GM21619 (cell line): Measurements from ENCODE around the gene MYO18A.
"Not testable (repeated sequence)": the region's sequence is repeated elsewhere in the genome, so short reads cannot be mapped to it uniquely, and the experiment has no call there.

Experiments
- ATAC-seq: cut with Tn5 transposase; IDR thresholded peaks from one replicate; pipeline ENCODE4 v1.9.1; 2021; ENCODE audit not compliant: unreplicated experiment

MYO18A gene

GRCh38 chr17:29108823-29109476 lies 71.2 kb downstream of the MYO18A start:
- no peak for ATAC-seq

DNA sequence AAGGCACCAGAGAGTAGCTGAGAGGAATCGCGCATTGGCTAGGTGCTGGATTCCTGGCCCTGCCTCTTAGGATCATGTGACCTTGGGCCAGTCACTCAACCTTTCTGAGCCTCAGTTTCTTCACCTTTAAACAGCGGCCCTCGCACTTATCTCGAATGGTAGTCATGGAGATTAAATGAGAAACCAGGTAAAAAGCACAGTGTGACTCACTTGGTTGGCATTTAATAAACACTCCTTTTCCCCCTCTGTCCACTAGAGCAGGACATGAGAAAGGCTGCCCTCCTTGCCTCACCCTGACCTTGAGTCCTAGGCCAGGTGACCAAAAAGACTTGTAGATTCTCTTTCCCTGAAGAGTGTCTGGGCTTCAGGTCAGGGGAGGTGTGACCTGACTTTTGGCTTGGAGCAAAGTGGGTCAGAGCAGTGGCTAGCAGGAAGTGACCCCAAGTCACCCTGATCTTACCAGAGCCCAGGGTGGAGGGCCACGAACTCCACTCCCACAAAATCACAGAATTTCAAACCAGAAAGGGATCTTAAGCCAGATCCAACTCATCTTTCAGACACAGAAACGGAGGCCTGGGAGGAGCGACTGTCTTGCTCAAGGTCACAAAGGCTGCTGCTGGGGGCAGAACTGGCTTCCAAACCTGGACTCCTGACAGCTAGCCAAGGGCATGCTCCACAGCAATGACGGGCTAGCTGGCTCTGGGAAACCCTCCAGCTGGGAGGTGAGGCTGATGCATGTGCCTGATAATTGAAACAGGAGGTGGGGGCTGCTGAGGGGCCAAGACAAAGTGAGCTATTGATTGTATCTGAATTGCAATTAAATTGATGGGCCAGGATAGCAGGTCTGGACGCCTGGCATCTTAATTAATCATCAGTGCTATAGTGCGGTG lies 72.0 kb downstream of the MYO18A start:
- ATAC-seq = no peak

DNA sequence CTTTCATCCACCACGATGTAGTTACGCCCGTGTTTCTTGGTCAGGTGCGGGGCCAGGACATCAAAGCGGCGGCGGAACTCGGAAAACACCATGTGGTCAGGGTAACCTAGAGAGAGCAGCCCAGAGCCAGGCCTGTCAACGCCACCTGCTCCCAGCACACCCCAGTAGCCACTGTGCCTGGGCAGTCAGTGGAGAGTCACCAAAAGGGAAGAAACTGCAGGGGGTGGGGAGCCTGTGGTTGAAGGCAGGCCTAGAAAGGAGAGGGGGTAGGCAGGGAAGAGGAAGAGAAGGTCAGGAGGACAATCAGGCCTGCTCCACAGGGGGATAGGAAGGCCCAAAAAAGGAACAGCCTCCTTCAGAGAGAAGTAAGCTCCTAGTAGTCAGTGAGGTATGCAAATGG lies 73.1 kb downstream of the MYO18A start:
- no peak for ATAC-seq

GRCh38 chr17:29103341-29103740 lies 76.9 kb downstream of the MYO18A start:
- ATAC-seq = no peak

DNA sequence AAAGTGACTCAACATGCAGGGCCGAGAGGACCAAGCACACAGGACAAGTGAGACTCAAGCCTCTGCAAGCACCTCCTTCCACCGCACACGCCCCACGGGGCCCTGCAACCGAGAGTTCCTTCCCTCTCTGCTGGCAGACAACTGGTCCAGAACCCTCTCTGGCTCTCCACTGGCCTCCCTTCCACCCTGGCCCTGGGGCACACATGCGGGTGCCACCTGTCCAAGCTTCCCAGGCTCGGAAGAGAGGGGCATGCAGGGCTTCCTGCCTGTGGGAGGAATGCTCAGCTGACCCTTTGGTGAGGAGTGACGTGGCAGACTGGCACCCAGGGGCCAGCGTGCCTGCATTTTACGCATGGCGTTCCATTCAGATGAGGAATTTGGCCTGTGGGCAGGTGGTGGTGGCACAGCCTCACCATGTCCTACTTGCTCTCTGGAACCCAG lies 77.4 kb downstream of the MYO18A start:
- ATAC-seq = no peak

DNA sequence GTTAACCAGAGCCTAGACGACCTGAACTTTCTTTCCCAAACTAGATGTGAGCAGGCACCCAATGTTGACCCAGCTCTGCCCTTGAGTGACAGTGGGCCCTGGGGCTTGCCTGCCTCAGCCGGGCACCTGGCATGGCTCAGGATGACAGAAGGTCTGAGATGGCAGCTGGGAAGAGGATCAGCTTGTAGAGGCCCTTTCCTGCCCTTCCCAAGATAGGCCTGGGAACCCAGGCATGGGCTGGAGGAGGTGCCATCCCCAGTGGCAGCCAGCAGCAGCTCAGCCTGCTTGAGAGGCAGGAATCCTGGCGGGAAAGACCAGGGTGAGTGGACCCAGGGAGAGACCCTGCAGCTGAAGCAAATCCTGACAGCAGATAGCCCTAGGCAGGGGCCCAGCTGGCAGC lies 78.2 kb downstream of the MYO18A start:
- no peak for ATAC-seq

- ATAC-seq = no peak
Observed at GRCh38 chr17:29100296-29100695, 79.9 kb downstream of the MYO18A start.

DNA sequence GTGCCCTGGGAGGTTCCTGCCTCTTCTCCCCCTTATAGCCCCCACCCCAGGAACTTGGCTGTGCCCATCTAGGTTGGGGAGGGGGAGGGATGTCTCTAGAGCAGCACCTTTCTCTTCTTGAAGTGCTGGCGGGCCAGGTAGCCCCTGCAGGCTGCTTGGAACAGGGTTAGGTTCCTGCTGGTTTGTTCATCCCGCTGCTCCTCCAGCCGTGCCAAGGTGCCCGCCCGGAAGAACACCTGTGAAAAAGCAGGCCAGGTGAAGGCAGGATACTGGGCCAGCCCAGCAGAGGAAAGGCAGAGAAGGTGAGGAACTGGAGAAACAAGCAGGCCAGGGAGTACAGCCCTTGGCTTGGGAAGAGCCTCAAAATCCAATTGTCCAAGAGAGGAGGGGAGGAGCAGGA lies 80.7 kb downstream of the MYO18A start:
- no peak for ATAC-seq

DNA sequence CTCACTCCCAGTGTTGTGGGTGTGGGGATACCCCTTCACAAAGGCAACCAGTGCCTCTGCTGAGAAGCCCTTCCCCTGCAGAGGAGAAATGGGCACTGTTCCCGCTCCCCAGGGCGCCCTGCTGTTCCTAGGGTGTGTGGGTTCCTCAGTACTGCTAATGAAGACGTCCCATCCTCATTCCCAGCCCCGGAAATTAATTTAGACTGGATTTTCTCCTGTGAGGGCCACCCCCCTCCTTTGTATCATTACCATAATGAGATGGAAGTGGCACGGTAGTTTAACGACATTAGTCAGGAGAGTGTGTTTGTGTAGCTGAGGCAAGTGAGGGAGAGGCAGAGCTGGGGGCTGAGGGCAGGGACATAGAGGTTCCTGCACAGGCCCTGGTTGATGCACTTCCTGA lies 84.1 kb downstream of the MYO18A start:
- no peak for ATAC-seq

DNA sequence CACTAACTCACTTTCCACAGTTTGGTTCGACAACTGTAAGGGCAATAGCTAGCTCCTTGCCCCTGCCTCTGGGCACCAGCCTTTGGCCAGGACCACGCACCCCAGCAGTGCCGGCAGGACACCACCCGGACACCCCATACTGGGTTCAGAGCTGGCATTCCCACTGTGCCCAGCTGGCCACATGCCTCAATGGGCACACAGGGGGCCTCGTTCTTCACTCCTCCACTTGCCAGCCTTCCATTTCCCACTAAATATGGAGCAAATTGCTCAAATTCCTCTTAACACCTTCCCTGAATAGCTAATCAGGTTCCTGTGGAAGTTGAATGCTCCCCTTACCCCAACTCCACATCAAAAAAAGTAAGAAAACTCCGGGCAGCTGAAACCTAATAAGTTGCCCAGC lies 84.8 kb downstream of the MYO18A start:
- ATAC-seq = no peak

DNA sequence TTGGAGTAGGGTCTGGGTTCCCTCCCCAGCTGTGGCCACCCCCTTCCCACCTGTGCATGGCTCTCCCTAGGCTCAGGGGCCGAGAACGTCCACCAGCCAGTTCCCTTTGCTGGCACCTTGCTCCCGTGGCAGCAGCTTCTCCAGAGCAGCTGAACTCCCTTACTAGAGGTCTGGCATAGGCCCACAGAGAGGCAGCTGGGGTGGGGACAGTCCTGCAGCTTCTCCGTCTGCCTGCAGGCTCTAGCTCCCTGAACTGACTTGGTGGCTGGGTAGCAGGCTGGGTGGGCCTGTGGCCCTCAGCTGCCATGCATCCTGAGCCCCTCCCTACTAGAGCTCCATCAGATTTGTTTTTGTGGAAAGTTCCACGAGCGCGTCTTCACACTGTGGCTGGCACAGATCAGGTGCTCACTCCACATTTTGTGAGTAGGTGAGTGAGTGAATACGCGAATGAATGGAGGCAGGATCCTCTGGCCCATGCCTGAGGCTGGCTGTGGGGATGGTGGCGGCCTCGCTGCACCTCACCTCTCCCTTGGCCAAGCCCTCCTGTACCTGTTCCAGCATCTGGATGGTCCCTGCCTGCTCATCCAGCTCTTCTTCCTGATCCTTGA lies 86.0 kb downstream of the MYO18A start:
- ATAC-seq = no peak

DNA sequence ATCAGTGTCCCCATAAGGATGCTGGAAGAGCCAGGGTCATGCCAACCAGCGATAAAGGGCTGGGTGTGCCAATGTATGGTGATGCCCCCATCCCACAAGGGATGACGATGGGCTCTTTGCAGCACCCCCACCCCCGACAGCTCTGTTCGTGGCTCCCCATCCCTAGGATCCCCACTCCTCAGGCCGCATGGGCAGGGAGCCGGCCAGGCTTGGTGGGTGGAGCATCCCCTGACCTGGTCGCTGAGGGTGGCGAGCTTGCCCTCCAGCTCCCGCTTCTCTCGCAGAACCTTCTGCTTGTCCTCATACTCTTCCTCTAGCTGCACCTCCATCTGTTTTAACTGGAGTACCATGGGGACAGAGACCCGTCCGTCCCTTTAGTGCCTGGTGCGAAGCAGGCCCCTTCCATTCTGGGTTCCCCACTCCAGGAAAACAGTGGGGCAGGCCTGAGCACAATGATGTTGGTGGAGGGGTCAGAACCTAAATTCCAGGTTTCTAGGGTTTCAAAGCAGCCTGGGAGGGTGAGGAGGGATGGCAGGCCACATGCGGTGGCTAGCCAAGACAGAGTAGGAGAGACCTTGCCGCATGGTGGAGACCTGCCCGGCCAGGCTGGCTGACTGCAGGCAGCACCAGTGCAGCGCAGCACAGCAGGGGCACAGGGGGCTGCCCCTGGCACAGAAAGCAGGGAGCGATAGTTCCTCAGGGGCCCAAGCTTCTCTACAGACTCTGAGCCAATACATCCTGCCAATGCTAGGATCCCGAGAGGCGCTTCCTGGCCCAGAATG lies 86.9 kb downstream of the MYO18A start:
- ATAC-seq = no peak

DNA sequence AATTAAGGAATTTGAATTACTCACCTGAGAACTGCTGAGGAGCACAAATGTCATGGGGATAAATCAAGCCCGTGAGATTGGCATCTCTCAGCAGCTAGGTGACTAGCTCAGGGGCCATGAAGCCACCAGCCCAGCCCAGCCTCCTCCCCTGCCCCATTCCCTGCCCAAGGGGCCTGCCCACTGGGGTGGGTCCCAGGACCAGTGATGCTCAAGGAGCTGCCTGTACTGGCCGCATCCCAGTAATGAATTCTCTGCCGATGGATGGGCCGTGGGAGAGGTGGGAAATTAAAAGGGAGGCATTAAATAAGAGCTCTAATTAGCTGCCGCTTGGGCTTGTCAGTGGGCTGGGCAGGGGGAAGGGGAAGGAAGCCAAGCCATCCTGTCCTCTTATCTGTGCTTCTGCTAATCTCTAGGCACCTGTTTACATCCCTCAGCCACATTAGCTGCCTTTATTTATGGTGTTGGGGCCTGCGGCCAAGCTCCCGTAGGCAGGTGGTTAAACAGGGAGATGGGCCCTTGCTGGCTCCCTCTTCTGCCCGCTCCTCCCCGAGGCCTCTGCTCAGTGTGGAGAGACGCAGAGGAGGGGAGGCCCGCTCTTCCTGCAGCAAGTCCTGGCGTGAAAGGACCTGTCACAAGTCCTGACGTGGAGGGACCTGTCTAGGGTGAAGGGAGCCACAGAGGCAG lies 88.5 kb downstream of the MYO18A start:
- no peak for ATAC-seq

DNA sequence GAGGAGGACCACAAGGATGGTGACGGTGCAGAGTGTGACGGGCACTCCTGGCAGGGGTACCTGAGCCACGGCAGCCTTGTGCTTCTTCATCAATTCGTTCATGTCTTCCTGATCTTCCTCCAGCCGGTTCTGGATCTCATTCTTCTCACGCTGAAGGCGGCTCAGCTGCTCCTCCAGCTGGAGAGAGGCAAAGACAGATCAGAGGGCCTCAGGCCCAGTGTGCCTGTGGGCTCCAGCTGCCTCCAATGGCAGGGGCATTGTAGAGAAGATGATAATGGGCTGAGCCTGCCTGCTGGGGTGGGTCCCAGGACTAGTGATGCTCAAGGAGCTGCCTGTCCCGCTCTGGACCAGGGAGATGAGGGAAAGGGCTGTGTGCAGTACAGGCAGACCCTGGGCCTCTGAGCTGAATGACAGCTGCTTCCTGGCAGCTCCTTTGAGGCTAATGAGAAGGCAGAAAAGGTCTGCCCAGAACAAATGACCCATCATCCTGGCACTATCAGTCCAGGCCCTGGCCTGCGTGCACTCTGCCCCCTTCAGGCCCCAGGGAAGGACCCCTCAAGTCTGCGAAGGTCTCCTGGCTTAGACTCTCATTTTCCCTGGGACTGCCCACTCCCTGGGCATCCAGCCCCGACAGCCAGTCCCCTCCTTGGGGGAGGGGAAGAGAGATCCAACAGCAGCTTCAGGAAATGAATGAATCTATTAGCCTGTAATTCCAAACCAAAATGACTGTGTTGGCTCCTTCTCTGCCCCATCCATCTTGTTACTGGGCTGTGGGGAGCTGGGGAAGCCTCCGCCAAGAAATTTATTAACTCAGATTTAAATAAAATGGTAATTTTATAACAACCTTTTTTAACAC lies 89.2 kb downstream of the MYO18A start:
- no peak for ATAC-seq

- no peak for ATAC-seq
Observed at GRCh38 chr17:29090108-29090507, 90.1 kb downstream of the MYO18A start.

DNA sequence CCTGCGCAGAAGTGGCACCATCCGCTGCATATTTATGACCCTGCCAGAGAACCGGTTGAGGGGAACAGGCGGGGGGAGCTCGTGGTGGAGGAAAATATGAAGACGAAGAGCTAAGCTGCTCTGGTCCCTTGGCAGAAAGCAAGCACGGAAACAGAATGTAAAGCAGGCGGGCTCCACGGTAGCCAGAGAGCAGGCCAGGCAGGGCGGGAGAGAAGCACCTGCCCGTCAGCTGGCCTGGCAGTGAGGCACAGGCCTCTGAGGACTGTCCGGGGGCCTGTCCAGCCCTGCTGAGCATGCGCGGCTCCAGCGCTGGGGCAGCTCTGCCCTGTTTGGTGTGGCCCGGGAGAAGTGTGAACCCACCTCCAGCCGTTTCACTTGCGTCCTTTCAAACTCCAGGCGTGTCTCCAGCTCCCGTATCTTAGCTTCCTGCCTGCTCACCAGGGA lies 90.6 kb downstream of the MYO18A start:
- ATAC-seq = no peak

DNA sequence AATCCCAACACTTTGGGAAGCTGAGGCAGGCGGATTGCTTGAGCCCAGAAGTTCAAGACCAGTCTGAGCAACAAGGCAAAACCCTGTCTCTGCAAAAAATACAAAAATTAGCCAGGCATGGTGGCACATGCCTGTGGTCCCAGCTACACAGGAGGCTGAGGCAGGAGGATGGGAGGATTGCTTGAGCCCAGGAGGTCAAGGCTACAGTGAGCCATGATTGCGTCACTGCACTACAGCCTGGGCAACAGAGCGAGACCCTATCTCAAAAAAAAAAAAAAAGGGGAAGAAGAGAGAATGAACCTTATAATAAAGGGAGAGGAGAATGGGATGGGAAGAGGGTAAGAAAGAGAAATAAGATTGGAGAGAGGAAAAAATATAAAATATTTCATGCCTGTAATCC lies 91.4 kb downstream of the MYO18A start:
- ATAC-seq = not testable (repeated sequence)

- no peak for ATAC-seq
Observed at GRCh38 chr17:29086628-29087332, 93.4 kb downstream of the MYO18A start.

GRCh38 chr17:29085223-29085622 lies 95.0 kb downstream of the MYO18A start:
- no peak for ATAC-seq
